BLaER1 treated with 17β-estradiol and CSF1 and Interleukin-3, amounts not matched to agents 10 nM and 100 nM (cell line): ENCODE results near the gene BRMS1.

Experiments used
- H3K27ac ChIP-seq, 11 experiments: shearing (Covaris generic); formaldehyde crosslinking; 2 replicates each; pipeline ENCODE4 v1.8.1; 2022
- H3K27me3 ChIP-seq, 11 experiments: shearing (Covaris generic); formaldehyde crosslinking; 2 replicates each; pipeline ENCODE4 v1.8.1; 2022
- H3K36me3 ChIP-seq, 11 experiments: shearing (Covaris generic); formaldehyde crosslinking; 2 replicates each; pipeline ENCODE4 v1.8.1; 2022
- H3K4me1 ChIP-seq, 10 experiments: shearing (Covaris generic); formaldehyde crosslinking; 2 replicates each; pipeline ENCODE4 v1.8.1; 2022
- H3K4me2 ChIP-seq, 11 experiments: shearing (Covaris generic); formaldehyde crosslinking; 2 replicates each; pipeline ENCODE4 v1.8.1; 2022
- H3K4me3 ChIP-seq, 10 experiments: shearing (Covaris generic); formaldehyde crosslinking; 2 replicates each; pipeline ENCODE4 v1.8.1; 2022
- H3K9ac ChIP-seq, 11 experiments: shearing (Covaris generic); formaldehyde crosslinking; 2 replicates each; pipeline ENCODE4 v1.8.1; 2022
- H3K9me3 ChIP-seq, 11 experiments: shearing (Covaris generic); formaldehyde crosslinking; replicated peaks in 1 of 11; 2 replicates each; pipeline ENCODE4 v1.8.1; 2022
- H4K20me1 ChIP-seq, 11 experiments: shearing (Covaris generic); formaldehyde crosslinking; 2 replicates each; pipeline ENCODE4 v1.8.1; 2022
- Cebpa-rat ChIP-seq, 11 experiments: shearing (Covaris generic); IDR thresholded peaks; 2 replicates each; pipeline ENCODE4 v1.8.1; 2022

Gene BRMS1

DNA sequence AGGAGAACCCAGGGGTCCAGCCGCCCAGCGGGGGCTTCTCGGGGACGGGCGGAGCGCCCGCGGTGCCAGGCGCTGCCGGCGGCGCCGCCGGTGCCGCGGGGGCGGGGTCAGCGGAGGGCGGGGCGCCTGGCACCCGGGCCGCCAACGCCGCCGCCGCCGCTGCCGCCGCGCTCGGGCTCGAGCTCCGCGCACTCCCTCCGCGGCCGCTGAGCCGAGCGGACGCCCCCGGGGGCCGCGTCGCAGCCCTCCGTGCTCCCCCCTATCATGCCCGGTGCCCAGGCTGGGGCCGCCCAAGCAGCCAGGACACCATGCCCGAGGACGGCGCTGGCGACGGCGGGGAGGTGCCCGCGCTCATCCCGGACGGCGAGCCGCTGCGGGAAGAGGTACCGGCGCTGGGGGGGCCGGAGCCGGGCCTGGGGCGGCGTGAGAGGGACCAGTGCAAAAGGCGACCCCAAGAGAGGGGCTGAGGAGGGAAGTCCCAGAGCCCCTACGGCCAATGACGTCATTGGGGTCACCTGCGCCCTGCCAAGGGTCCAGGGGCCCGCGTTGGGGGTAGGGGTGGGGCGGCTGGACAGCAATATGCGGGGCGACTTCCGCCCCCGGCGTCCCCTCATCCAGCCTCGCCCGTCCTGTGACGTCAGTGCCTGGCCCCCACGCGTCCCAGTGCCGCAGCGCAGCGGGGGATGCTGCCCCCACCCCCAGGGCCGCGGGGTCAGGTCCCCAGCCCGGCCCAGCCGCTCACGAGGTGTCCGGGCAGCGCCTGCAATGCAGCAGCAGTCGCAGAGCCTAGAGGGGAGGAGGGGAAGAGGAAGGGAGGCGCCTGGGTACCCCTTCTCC lies 53.0 kb downstream of the BRMS1 start, which contains the start of gene TMEM151A:
Gene TMEM151A (plus strand): TSS at position 189 of the 837 bp plus-strand sequence. CDS start 120 bp downstream, at position 309.
- peaks cover 0 to 62% (median 7%) of the 10 kb centered on the region in 11 experiments; a peak in 13 of 22 replicates for H4K20me1 ChIP-seq
- H3K4me2 ChIP-seq = peak within 1 kb of the TSS; percentile 28 to 99 (median 77); a peak in 20 of 22 replicates
- H3K27ac ChIP-seq = no peak within 1 kb of the TSS
- peak within 1 kb of the TSS in 7 of 10 experiments; percentile 13 to 44 (median 27); a peak in 7 of 20 replicates for H3K4me3 ChIP-seq
- peaks cover 0 to 2% (median 0%) of the 10 kb centered on the region in 11 experiments; a peak in 1 of 22 replicates for H3K36me3 ChIP-seq
- no peak within 1 kb of the TSS for H3K9ac ChIP-seq
- no peak for TF ChIP-seq Cebpa-rat (IDR thresholded peaks at IDR 0.05)
- peaks cover 0 to 5% (median 0%) of the 10 kb centered on the region in 11 experiments; a peak in 1 of 22 replicates for H3K9me3 ChIP-seq
- peaks cover 41 to 59% (median 52%) of the 10 kb centered on the region in 11 experiments for H3K27me3 ChIP-seq
- H3K4me1 ChIP-seq = peaks cover 26 to 38% (median 34%) of the 10 kb centered on the region in 10 experiments

DNA sequence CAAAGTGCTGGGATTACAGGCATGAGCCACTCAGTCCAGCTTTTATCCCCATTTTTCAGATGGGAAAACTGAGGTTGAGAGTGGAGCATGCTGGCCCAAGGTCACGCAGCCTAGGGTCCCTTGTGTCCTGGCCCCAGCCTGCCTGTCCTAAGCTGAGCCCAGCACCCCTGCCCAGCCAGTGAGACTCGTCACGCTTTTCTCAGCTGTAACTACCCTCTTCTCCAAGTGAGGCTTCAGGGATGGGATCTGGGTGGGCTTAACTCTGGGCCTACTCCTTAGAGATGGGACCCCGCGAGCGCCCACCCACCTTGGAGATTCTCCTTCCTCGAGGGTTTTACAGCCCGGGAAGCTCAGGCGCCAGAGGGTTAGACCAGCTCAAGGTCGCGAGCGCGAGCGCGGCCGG lies 53.6 kb downstream of the BRMS1 start:
- no peak overlapping the region for H3K27ac ChIP-seq
- H3K4me1 ChIP-seq = peaks cover 29 to 42% (median 37%) of the 10 kb centered on the region in 10 experiments
- peaks cover 0 to 5% (median 0%) of the 10 kb centered on the region in 11 experiments; a peak in 1 of 22 replicates for H3K9me3 ChIP-seq
- no peak for TF ChIP-seq Cebpa-rat (IDR thresholded peaks at IDR 0.05)
- H3K36me3 ChIP-seq = peaks cover 0 to 6% (median 0%) of the 10 kb centered on the region in 11 experiments; a peak in 3 of 22 replicates
- H3K4me2 ChIP-seq = peak overlapping the region in 5 of 11 experiments; percentile 45 to 65 (median 51); a peak in 6 of 22 replicates
- peaks cover 0 to 68% (median 7%) of the 10 kb centered on the region in 11 experiments; a peak in 13 of 22 replicates for H4K20me1 ChIP-seq
- peak overlapping the region in 2 of 10 experiments; percentile 28 to 32; a peak in 1 of 20 replicates for H3K4me3 ChIP-seq
- no peak overlapping the region for H3K9ac ChIP-seq
- H3K27me3 ChIP-seq = peaks cover 41 to 59% (median 52%) of the 10 kb centered on the region in 11 experiments

DNA sequence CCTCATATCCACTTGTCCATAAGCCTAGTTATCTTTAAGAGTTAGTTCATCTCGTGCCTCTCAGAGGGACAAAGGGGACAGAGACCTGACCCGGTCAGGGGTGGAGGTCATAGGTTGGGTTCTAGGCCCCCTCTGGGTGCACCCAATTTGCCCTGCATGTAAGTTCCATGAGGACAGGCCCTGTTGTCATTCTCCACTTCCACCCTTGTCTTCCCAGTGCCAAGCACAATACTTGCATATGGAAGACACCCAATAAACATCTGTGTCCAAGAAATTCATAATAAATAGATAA lies 54.6 kb downstream of the BRMS1 start:
- H4K20me1 ChIP-seq = peaks cover 0 to 78% (median 7%) of the 10 kb centered on the region in 11 experiments; a peak in 14 of 22 replicates
- H3K27me3 ChIP-seq = peaks cover 41 to 58% (median 52%) of the 10 kb centered on the region in 11 experiments
- H3K9ac ChIP-seq = no peak overlapping the region
- peaks cover 29 to 43% (median 37%) of the 10 kb centered on the region in 10 experiments for H3K4me1 ChIP-seq
- H3K36me3 ChIP-seq = peaks cover 0 to 16% (median 4%) of the 10 kb centered on the region in 11 experiments; a peak in 5 of 22 replicates
- H3K27ac ChIP-seq = no peak overlapping the region
- H3K4me3 ChIP-seq = peak overlapping the region in 7 of 10 experiments; percentile 78 to 90 (median 86); a peak in 13 of 20 replicates
- no peak for TF ChIP-seq Cebpa-rat (IDR thresholded peaks at IDR 0.05)
- peaks cover 0 to 5% (median 0%) of the 10 kb centered on the region in 11 experiments; a peak in 1 of 22 replicates for H3K9me3 ChIP-seq
- peak overlapping the region; percentile 77 to 99 (median 95) for H3K4me2 ChIP-seq

DNA sequence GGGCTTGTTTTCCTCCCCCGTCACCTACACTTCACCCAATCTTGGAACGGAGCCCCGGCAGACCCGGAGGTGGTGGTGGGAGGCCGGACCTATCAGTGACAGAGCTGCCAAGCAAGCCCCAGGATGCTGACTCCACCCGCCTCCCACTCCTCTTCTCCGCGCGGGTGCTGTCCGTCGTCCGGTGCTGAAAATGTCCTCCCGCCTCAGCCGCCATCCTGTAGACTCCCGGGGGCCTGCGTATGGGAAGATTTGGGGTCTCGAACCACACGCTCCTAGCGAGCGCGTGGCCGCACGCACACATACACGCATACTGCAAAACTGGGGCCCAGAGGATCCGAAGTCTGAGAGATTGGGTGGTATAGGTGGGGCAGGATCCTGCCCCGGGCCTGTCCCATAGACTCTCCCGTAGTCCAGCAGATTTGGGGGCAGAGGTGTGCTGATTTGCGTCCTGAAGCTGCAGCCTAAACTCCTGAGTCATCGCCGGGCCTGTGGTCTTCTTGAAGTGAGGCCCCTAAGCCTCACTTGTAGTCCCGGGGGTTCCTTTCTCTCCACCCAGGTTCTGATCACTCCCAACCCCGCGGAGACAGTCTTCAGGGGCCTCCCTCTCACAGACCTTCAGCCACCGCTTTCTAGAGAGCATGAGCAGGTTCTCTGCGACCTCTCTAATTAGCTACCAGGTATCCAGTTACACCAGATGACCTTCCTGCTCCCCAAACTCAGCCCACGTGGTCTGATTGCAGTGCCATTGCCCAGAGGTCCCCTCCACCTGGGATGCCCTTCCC lies 55.2 kb downstream of the BRMS1 start:
- peaks cover 29 to 44% (median 37%) of the 10 kb centered on the region in 10 experiments for H3K4me1 ChIP-seq
- no peak for TF ChIP-seq Cebpa-rat (IDR thresholded peaks at IDR 0.05)
- H3K27me3 ChIP-seq = peaks cover 41 to 53% (median 49%) of the 10 kb centered on the region in 11 experiments
- H3K4me2 ChIP-seq = peak overlapping the region; percentile 77 to 99 (median 95)
- H3K4me3 ChIP-seq = peak overlapping the region; percentile 70 to 92 (median 86)
- H3K9ac ChIP-seq = peak overlapping the region; percentile 25 to 93 (median 85); a peak in 19 of 22 replicates
- H3K9me3 ChIP-seq = peaks cover 0 to 5% (median 0%) of the 10 kb centered on the region in 11 experiments; a peak in 1 of 22 replicates
- H3K27ac ChIP-seq = peak overlapping the region in 8 of 11 experiments; percentile 25 to 78 (median 50); a peak in 11 of 22 replicates
- H4K20me1 ChIP-seq = peaks cover 0 to 78% (median 7%) of the 10 kb centered on the region in 11 experiments; a peak in 15 of 22 replicates
- peaks cover 0 to 21% (median 8%) of the 10 kb centered on the region in 11 experiments; a peak in 14 of 22 replicates for H3K36me3 ChIP-seq

DNA sequence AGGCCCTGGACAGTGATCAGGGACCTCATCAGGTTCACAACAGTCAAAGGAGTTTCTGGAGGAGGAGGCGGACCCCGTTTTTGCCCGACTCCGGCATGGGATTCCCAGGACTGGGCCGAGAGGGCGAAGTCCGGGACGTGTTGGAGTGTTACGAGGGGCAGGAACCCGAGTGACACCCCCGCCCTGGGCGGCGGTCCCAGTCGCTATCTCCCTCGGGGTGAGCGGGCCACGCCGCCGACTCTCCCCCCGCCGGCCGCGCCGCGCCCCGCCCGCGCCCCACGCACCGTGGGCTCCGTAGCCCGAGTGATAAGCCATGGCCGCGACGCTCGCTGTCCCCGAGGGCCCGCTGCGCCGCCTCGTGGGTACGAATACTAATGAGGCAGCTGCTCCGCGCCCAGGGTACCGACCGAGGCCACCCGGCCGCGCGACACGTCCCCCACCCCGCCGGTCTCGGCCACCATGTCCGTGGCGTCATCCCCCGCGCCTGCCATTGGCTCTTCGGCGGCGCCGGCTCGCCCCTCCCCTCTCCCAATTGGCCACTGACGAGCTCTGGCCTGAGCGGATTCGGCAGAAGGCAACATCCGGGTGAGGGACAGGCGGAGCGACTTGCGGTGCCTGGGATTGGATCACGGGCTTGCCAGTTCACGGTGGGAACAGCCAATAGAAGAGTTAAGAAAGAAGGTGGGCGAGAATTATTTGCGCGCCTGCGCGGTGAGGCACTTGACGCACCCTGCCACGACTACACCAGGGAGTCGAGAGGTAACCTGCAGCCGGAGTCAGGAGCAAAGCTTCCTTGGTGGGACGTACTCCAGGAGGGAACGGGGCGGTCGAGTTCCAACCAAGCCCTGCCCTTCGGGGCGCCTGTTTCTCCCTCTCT lies 56.0 kb downstream of the BRMS1 start, which contains the start of gene YIF1A:
Gene YIF1A (minus strand): TSS at position 473 of the 877 bp plus-strand sequence. CDS start 158 bp downstream, at position 315.
- Histone ChIP-seq H3K9me3 (peaks cover 0 to 5% (median 0%) of the 10 kb centered on the region in 11 experiments; a peak in 1 of 22 replicates), H4K20me1 (peaks cover 0 to 78% (median 7%) of the 10 kb centered on the region in 11 experiments; a peak in 15 of 22 replicates), H3K4me1 (peaks cover 29 to 44% (median 37%) of the 10 kb centered on the region in 10 experiments), H3K4me3 (peak within 1 kb of the TSS; percentile 70 to 92 (median 86)), H3K36me3 (peaks cover 0 to 30% (median 14%) of the 10 kb centered on the region in 11 experiments; a peak in 14 of 22 replicates), H3K4me2 (peak within 1 kb of the TSS; percentile 92 to 100 (median 98)), H3K27ac (peak within 1 kb of the TSS; percentile 75 to 90 (median 83)), H3K27me3 (peaks cover 36 to 44% (median 40%) of the 10 kb centered on the region in 11 experiments), H3K9ac (peak within 1 kb of the TSS; percentile 83 to 93 (median 89))
- no peak for TF ChIP-seq Cebpa-rat (IDR thresholded peaks at IDR 0.05)

DNA sequence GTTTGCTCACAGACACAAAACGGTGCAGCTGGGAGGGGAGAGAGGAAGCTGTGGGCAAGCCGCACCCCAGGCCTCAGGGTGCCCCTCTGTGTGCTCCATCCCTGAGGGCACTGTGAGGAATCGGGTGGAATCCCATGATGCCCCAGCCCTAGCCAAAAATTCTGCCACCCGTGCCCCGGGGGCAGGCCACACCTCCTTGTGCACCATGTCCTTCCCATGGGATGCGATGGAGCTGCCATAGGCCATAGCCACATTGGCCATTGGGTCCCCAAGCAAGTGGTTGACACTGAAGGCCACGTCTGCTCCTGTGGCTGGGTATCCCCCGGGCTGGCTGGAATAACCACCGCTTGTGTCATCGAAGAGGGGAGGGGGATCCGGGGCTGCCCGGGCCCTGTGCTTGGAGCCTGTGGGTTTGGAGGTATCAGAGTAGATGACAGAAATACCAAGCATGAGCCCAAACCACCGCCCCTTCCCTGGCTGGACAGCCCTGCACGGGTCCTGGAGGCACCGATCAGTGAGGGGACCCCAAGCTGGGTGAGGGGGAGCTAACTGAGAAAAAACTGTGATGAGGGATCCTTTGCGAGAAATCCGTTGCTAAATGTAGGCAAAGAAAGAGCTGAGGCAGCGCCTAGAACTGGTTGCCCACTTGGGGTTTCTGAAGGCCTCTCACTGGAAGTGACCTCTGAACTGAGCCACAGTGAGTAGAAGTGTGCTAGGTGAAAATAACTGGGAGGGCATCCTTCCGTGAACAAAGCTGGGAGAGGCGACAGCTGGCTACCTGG lies 56.8 kb downstream of the BRMS1 start:
- peaks cover 0 to 78% (median 8%) of the 10 kb centered on the region in 11 experiments; a peak in 16 of 22 replicates for H4K20me1 ChIP-seq

More for the DNA sequence above, 56.8 kb downstream of the BRMS1 start:
- Histone ChIP-seq H3K4me1 (peaks cover 33 to 48% (median 38%) of the 10 kb centered on the region in 10 experiments), H3K4me3 (peak overlapping the region; percentile 70 to 92 (median 86)), H3K27ac (peak overlapping the region; percentile 75 to 90 (median 83)), H3K9me3 (peaks cover 0 to 5% (median 0%) of the 10 kb centered on the region in 11 experiments; a peak in 1 of 22 replicates), H3K36me3 (peaks cover 0 to 30% (median 14%) of the 10 kb centered on the region in 11 experiments; a peak in 14 of 22 replicates), H3K4me2 (peak overlapping the region; percentile 87 to 100 (median 97)), H3K27me3 (peaks cover 28 to 36% (median 32%) of the 10 kb centered on the region in 11 experiments), H3K9ac (peak overlapping the region; percentile 83 to 93 (median 89))
- no peak for TF ChIP-seq Cebpa-rat (IDR thresholded peaks at IDR 0.05)
